GM23338 (cell line): ENCODE measurements around the gene ZNF346.

ENCODE experiments used
- CREB1 ChIP-seq: fragments of 250-450 bp; sonication (Bioruptor Pico); IDR thresholded peaks from 2 replicates; pipeline ENCODE4 v1.5.0; 2020; ENCODE audit warnings: low read depth, mild to moderate bottlenecking, moderate library complexity
- CTCF ChIP-seq, 2 experiments: fragments of 200-600 bp in 1 of 2; sonication (generic) in 1 of 2; conservative IDR thresholded peaks; 2 replicates each; pipeline versions ENCODE4 v1.5.1 to v1.6.1; 2016 to 2017; ENCODE audit warnings: antibody characterized with exemption in 2 of 2, low read depth in 2 of 2, mild to moderate bottlenecking in 2 of 2, moderate library complexity in 1 of 2
- ETS1 ChIP-seq: IDR thresholded peaks from 2 replicates; pipeline ENCODE4 v1.6.1; 2016; ENCODE audit warnings: antibody characterized with exemption
- EZH2 ChIP-seq: fragments of 200-600 bp; sonication (generic); IDR thresholded peaks from one replicate; pipeline ENCODE4 v1.8.0; 2017; ENCODE audit warnings: antibody characterized with exemption, mild to moderate bottlenecking, low read depth; ENCODE audit not compliant: unreplicated experiment
- EZH2phosphoT487 ChIP-seq: fragments of 200-600 bp; sonication (generic); IDR thresholded peaks from one replicate; pipeline ENCODE4 v1.8.1; 2018; ENCODE audit warnings: antibody characterized with exemption; ENCODE audit not compliant: unreplicated experiment
- JUNB ChIP-seq: IDR thresholded peaks from one replicate; pipeline ENCODE4 v1.6.1; 2016; ENCODE audit warnings: antibody characterized with exemption; ENCODE audit not compliant: unreplicated experiment
- NANOG ChIP-seq: IDR thresholded peaks from 2 replicates; pipeline ENCODE4 v1.6.1; 2016; ENCODE audit warnings: antibody characterized with exemption, borderline replicate concordance
- POLR2AphosphoS5 ChIP-seq: IDR thresholded peaks from 2 replicates; pipeline ENCODE4 v1.6.1; 2016; ENCODE audit warnings: antibody characterized with exemption, low read depth
- STAT1 ChIP-seq: IDR thresholded peaks from one replicate; pipeline ENCODE4 v1.6.1; 2016; ENCODE audit warnings: antibody characterized with exemption; ENCODE audit not compliant: unreplicated experiment
- ZNF114 ChIP-seq: fragments of 250-450 bp; sonication (Bioruptor Pico); IDR thresholded peaks from 2 replicates; pipeline ENCODE4 v1.5.0; 2020; ENCODE audit warnings: mild to moderate bottlenecking, moderate library complexity
- ZNF331 ChIP-seq: fragments of 250-450 bp; sonication (Bioruptor Pico); IDR thresholded peaks from 2 replicates; pipeline ENCODE4 v1.5.0; 2020; ENCODE audit warnings: low read depth, mild to moderate bottlenecking, moderate library complexity
- TF ChIP-seq, protein P1 (sequence below): IDR thresholded peaks from one replicate; pipeline ENCODE4 v1.6.1; 2018; ENCODE audit warnings: antibody characterized with exemption; ENCODE audit not compliant: unreplicated experiment

DNA sequence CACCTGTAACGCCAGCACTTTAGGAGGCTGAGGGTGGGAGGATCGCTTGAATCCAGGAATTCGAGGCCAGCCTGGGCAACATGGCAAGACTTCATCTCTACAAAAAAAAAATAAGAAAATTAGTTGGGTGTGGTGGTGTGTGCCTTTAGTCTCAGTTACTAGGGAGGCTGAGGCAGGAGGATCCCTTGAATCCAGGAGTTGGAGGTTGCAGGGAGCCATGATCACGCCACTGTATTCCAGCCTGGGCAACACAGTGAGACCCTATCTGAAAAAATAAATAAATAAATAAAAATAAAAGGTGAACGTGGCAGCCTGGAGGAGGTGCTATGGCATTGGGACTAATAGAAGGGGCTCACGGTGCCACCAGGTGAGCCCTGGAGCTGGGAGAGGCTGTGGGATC, 71.3 kb downstream of the ZNF346 start:
- no peak for TF ChIP-seq ZNF114 (CRISPR knock-in tag)
- TF ChIP-seq, protein P1, sequence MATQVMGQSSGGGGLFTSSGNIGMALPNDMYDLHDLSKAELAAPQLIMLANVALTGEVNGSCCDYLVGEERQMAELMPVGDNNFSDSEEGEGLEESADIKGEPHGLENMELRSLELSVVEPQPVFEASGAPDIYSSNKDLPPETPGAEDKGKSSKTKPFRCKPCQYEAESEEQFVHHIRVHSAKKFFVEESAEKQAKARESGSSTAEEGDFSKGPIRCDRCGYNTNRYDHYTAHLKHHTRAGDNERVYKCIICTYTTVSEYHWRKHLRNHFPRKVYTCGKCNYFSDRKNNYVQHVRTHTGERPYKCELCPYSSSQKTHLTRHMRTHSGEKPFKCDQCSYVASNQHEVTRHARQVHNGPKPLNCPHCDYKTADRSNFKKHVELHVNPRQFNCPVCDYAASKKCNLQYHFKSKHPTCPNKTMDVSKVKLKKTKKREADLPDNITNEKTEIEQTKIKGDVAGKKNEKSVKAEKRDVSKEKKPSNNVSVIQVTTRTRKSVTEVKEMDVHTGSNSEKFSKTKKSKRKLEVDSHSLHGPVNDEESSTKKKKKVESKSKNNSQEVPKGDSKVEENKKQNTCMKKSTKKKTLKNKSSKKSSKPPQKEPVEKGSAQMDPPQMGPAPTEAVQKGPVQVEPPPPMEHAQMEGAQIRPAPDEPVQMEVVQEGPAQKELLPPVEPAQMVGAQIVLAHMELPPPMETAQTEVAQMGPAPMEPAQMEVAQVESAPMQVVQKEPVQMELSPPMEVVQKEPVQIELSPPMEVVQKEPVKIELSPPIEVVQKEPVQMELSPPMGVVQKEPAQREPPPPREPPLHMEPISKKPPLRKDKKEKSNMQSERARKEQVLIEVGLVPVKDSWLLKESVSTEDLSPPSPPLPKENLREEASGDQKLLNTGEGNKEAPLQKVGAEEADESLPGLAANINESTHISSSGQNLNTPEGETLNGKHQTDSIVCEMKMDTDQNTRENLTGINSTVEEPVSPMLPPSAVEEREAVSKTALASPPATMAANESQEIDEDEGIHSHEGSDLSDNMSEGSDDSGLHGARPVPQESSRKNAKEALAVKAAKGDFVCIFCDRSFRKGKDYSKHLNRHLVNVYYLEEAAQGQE: no peak
- no peak for TF ChIP-seq CTCF (conservative IDR thresholded peaks at IDR 0.05; ENCODE audit: low read depth in 2 of 2)
- TF ChIP-seq ETS1: no peak
- TF ChIP-seq EZH2: no peak
- TF ChIP-seq EZH2phosphoT487: no peak
- no peak for TF ChIP-seq ZNF331 (CRISPR knock-in tag)
- TF ChIP-seq POLR2AphosphoS5: no peak
- TF ChIP-seq JUNB: no peak
- TF ChIP-seq CREB1: no peak
- no peak for TF ChIP-seq NANOG
- no peak for TF ChIP-seq STAT1
